Loucy (cell line): ENCODE results near the gene PPP1R15A.
"Not testable (repeated sequence)": the region's sequence is repeated elsewhere in the genome, so short reads cannot be mapped to it uniquely, and the experiment has no call there.

ENCODE experiments used
- EZH2phosphoT487 ChIP-seq: fragments of 200-600 bp; IDR thresholded peaks from 2 replicates; pipeline ENCODE4 v1.6.1; 2018; ENCODE audit warnings: antibody characterized with exemption, mild to moderate bottlenecking, moderate library complexity, borderline replicate concordance
- TF ChIP-seq, protein P1 (sequence below): fragments of 200-600 bp; sonication (generic); conservative IDR thresholded peaks from 2 replicates; pipeline ENCODE4 v1.5.1; 2014; ENCODE audit warnings: mild to moderate bottlenecking, antibody characterized with exemption, low read length

DNA sequence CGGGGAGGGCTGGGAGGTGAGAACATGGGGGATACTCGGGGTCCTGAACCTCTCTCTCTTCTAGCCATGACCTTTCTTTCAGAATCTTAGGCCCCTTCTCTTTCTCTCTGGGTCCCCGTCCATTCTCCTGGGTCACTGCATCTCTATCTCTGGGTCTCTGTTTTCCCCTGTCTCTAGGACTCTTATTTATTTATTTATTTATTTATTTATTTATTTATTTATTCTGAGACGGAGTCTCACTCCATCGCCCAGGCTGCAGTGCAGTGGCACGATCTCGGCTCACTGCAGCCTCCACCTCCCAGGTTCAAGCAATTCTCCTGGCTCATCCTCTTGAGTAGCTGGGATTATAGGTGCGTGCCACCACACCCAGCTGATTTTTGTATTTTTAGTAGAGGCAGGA is 47.0 kb downstream of the PPP1R15A start:
- TF ChIP-seq, protein P1, sequence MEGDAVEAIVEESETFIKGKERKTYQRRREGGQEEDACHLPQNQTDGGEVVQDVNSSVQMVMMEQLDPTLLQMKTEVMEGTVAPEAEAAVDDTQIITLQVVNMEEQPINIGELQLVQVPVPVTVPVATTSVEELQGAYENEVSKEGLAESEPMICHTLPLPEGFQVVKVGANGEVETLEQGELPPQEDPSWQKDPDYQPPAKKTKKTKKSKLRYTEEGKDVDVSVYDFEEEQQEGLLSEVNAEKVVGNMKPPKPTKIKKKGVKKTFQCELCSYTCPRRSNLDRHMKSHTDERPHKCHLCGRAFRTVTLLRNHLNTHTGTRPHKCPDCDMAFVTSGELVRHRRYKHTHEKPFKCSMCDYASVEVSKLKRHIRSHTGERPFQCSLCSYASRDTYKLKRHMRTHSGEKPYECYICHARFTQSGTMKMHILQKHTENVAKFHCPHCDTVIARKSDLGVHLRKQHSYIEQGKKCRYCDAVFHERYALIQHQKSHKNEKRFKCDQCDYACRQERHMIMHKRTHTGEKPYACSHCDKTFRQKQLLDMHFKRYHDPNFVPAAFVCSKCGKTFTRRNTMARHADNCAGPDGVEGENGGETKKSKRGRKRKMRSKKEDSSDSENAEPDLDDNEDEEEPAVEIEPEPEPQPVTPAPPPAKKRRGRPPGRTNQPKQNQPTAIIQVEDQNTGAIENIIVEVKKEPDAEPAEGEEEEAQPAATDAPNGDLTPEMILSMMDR, result not testable (repeated sequence)
- TF ChIP-seq EZH2phosphoT487, result not testable (repeated sequence)
